ENCODE results near the gene KCNH2. TPM values are rescaled to one million over a fixed set of nuclear protein-coding genes. Genes with fewer than 3 reads are reported as not detected.

KCNH2 gene
- total RNA-seq, 1 experiment from 2014 or later, result 0.84 TPM

DNA sequence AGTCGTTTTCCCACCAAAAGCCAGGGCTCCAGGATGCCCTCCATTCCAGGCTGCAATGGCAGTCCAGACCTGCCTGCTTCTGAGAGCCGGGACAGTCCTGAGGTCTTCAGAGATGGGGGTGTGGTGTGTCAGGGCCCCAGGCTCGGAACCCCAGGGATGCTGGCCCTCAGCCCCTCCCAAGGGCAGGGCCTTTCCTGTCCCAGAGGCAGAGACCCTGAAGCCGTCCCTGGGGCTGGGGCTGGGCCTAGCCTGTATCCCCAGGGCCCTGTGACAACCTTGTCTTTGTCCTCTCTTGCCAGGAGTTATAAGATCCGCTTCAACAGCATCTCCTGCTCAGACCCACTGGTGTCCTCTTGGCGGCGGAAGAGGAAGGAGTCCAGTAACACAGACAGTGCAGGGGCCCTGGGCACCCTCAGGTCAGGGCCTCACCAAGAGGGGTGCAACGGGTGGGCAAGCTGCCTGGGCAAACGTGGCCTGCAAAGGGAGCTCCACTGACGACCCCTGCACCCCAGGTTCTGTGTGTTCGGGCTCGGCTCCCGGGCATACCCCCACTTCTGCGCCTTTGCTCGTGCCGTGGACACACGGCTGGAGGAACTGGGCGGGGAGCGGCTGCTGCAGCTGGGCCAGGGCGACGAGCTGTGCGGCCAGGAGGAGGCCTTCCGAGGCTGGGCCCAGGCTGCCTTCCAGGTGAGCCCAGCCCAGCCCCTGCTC lies 28.6 kb upstream of the KCNH2 start:
- no peaks in the 10 kb centered on the region for H4K20me1 ChIP-seq (ENCODE audit: low read length)
- peaks cover 9% of the 10 kb centered on the region for H3K4me1 ChIP-seq (ENCODE audit: insufficient read depth, low read length)
- BruUV-seq (replicated peaks), result no TSS peak

DNA sequence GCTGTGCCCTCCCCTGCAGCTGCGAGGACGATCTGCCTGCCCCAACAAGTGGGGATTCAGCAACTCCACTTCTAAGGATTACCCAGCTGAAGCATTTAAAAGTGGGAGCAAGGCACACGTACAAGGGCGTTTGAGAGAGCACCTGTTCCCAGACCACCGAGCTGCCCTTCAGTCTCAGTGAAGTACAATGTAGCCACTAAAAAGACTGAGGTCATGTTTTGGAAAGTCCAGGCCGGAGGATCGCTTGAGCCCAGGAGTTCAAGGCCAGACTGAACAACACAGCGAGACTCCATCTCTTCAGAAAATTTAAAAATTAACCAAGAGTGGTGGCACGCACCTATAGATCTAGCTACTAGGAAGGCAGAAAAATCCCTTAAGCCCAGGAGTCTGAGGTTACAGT lies 27.4 kb upstream of the KCNH2 start:
- H3K4me2 ChIP-seq (ENCODE audit: low read length), result no peak overlapping the region
- no peak overlapping the region for H3K27ac ChIP-seq (ENCODE audit: low read length)
- peaks cover 9% of the 10 kb centered on the region for H3K4me1 ChIP-seq (ENCODE audit: insufficient read depth, low read length)
- ATAC-seq, result no peak
- no peak overlapping the region for H2AFZ ChIP-seq (ENCODE audit: low read length)
- H3K79me2 ChIP-seq (ENCODE audit: low read length), result no peaks in the 10 kb centered on the region
- CTCF ChIA-PET, result no interaction called here
- TF ChIP-seq, protein P1, sequence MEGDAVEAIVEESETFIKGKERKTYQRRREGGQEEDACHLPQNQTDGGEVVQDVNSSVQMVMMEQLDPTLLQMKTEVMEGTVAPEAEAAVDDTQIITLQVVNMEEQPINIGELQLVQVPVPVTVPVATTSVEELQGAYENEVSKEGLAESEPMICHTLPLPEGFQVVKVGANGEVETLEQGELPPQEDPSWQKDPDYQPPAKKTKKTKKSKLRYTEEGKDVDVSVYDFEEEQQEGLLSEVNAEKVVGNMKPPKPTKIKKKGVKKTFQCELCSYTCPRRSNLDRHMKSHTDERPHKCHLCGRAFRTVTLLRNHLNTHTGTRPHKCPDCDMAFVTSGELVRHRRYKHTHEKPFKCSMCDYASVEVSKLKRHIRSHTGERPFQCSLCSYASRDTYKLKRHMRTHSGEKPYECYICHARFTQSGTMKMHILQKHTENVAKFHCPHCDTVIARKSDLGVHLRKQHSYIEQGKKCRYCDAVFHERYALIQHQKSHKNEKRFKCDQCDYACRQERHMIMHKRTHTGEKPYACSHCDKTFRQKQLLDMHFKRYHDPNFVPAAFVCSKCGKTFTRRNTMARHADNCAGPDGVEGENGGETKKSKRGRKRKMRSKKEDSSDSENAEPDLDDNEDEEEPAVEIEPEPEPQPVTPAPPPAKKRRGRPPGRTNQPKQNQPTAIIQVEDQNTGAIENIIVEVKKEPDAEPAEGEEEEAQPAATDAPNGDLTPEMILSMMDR (conservative IDR thresholded peaks at IDR 0.05; ENCODE audit: low read depth, low read length), result no peak
- TF ChIP-seq EZH2phosphoT487 (IDR thresholded peaks at IDR 0.05; ENCODE audit: borderline replicate concordance, low read length) (no peak), EZH2 (IDR thresholded peaks at IDR 0.05; ENCODE audit: low read length, unreplicated experiment) (no peak)
- POLR2A ChIA-PET (ENCODE audit: unreplicated experiment), result no interaction called here
- BruUV-seq (replicated peaks), result no TSS peak
- no peak for DNase-seq
- intact Hi-C loops (cut with micrococcal nuclease), result no loop called here
- no peaks in the 10 kb centered on the region for H3F3A ChIP-seq (ENCODE audit: low read length, unreplicated experiment)
- H3K9me3 ChIP-seq (ENCODE audit: low read length), result no peaks in the 10 kb centered on the region
- H4K20me1 ChIP-seq (ENCODE audit: low read length), result no peaks in the 10 kb centered on the region
- no peaks in the 10 kb centered on the region for H3K27me3 ChIP-seq (ENCODE audit: low read length)
- no peaks in the 10 kb centered on the region for H3K36me3 ChIP-seq (ENCODE audit: low read depth, low read length)
- H3K9ac ChIP-seq (ENCODE audit: low read length), result no peak overlapping the region
- H3K4me3 ChIP-seq (ENCODE audit: low read length), result no peak overlapping the region
- H3K9me2 ChIP-seq (replicated peaks; ENCODE audit: low read length), result no peaks in the 10 kb centered on the region

More for the DNA sequence above, 28.6 kb upstream of the KCNH2 start:
- Histone ChIP-seq H3K27me3 (ENCODE audit: low read length) (no peaks in the 10 kb centered on the region), H3K4me3 (ENCODE audit: low read length) (no peak overlapping the region), H3K9me3 (ENCODE audit: low read length) (no peaks in the 10 kb centered on the region), H3K27ac (ENCODE audit: low read length) (no peak overlapping the region), H3K36me3 (ENCODE audit: low read depth, low read length) (no peaks in the 10 kb centered on the region), H3F3A (ENCODE audit: low read length, unreplicated experiment) (no peaks in the 10 kb centered on the region), H3K4me2 (ENCODE audit: low read length) (no peak overlapping the region), H2AFZ (ENCODE audit: low read length) (no peak overlapping the region), H3K9me2 (replicated peaks; ENCODE audit: low read length) (no peaks in the 10 kb centered on the region), H3K9ac (ENCODE audit: low read length) (no peak overlapping the region), H3K79me2 (ENCODE audit: low read length) (no peaks in the 10 kb centered on the region)
- intact Hi-C loops (cut with micrococcal nuclease), result no loop called here
- TF ChIP-seq EZH2phosphoT487 (IDR thresholded peaks at IDR 0.05; ENCODE audit: borderline replicate concordance, low read length) (no peak), EZH2 (IDR thresholded peaks at IDR 0.05; ENCODE audit: low read length, unreplicated experiment) (no peak)
- TF ChIP-seq, protein P1 (conservative IDR thresholded peaks at IDR 0.05; ENCODE audit: low read depth, low read length), result no peak
- ATAC-seq (no peak), DNase-seq (no peak)
- ChIA-PET CTCF (no interaction called here), POLR2A (ENCODE audit: unreplicated experiment) (no interaction called here)

DNA sequence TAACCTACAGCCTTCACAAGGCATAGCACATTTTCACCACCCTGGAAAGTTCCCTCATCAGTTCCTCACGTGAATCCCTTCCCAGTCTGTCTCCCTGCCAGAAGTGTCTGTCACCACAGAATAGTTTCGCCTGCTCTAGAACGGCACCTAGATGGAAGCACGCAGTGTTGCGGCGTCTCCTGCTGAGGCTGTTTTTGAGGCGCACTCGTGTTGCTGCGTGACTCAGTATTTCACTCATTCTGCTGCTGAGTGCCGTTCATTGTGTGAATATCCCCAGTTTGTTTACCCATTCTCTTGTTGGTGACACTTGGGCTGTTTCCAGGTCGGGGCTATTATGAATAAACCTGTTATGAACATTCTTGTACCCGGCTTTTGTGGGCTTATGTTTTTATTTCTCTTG lies 25.5 kb upstream of the KCNH2 start:
- peak overlapping the region; percentile 55 for H2AFZ ChIP-seq (ENCODE audit: low read length)
- no peak overlapping the region for H3K9ac ChIP-seq (ENCODE audit: low read length)
- peak overlapping the region; percentile 51 for H3K4me2 ChIP-seq (ENCODE audit: low read length)
- H3K9me2 ChIP-seq (replicated peaks; ENCODE audit: low read length), result no peaks in the 10 kb centered on the region
- no peaks in the 10 kb centered on the region for H3K27me3 ChIP-seq (ENCODE audit: low read length)
- peak; percentile 68 for ATAC-seq
- H3F3A ChIP-seq (ENCODE audit: low read length, unreplicated experiment), result no peaks in the 10 kb centered on the region
- H3K79me2 ChIP-seq (ENCODE audit: low read length), result no peaks in the 10 kb centered on the region
- no TSS peak for BruUV-seq (replicated peaks)
- ChIA-PET POLR2A (ENCODE audit: unreplicated experiment) (no interaction called here), CTCF (no interaction called here)
- intact Hi-C loops (cut with micrococcal nuclease), result no loop called here
- no peaks in the 10 kb centered on the region for H3K9me3 ChIP-seq (ENCODE audit: low read length)
- peaks cover 9% of the 10 kb centered on the region for H3K4me1 ChIP-seq (ENCODE audit: insufficient read depth, low read length)
- H3K36me3 ChIP-seq (ENCODE audit: low read depth, low read length), result no peaks in the 10 kb centered on the region
- no peaks in the 10 kb centered on the region for H4K20me1 ChIP-seq (ENCODE audit: low read length)
- H3K4me3 ChIP-seq (ENCODE audit: low read length), result no peak overlapping the region
- no peak overlapping the region for H3K27ac ChIP-seq (ENCODE audit: low read length)
- DNase-seq, result peak; percentile 64
- no peak for TF ChIP-seq EZH2 (IDR thresholded peaks at IDR 0.05; ENCODE audit: low read length, unreplicated experiment)
